Loucy (cell line): Measurements from ENCODE around the gene ITPK1.
"Not testable (repeated sequence)": the region's sequence is repeated elsewhere in the genome, so short reads cannot be mapped to it uniquely, and the experiment has no call there.

Experiments used
- H2AFZ ChIP-seq: fragments of 200-600 bp; sonication (generic); 2 replicates; pipeline ENCODE4 v1.6.0; 2016; ENCODE audit warnings: antibody characterized with exemption, mild to moderate bottlenecking, low read length, moderate library complexity
- H3F3A ChIP-seq: fragments of 200-600 bp; 2 replicates; pipeline ENCODE4 v1.6.0; 2016; ENCODE audit warnings: antibody characterized with exemption, low read depth, mild to moderate bottlenecking
- H3K27me3 ChIP-seq: fragments of 200-600 bp; sonication (generic); 2 replicates; pipeline ENCODE4 v1.6.1; 2014; ENCODE audit warnings: low read length, mild to moderate bottlenecking; ENCODE audit not compliant: insufficient read depth, poor library complexity, severe bottlenecking
- H3K36me3 ChIP-seq: fragments of 200-600 bp; sonication (generic); 2 replicates; pipeline ENCODE4 v1.6.1; 2016; ENCODE audit warnings: low read length; ENCODE audit not compliant: insufficient read depth
- H3K4me1 ChIP-seq: fragments of 200-600 bp; sonication (generic); 2 replicates; pipeline ENCODE4 v1.5.1; 2014; ENCODE audit warnings: low read length, mild to moderate bottlenecking; ENCODE audit not compliant: insufficient read depth, poor library complexity, severe bottlenecking
- H3K4me2 ChIP-seq: fragments of 200-600 bp; sonication (generic); 2 replicates; pipeline ENCODE4 v1.6.0; 2014; ENCODE audit warnings: antibody characterized with exemption, low read length, low read depth, mild to moderate bottlenecking; ENCODE audit not compliant: poor library complexity, severe bottlenecking
- H3K4me3 ChIP-seq: fragments of 200-600 bp; sonication (generic); 2 replicates; pipeline ENCODE4 v1.5.1; 2014; ENCODE audit warnings: low read length, mild to moderate bottlenecking, mixed read lengths; ENCODE audit not compliant: poor library complexity, severe bottlenecking
- H3K79me2 ChIP-seq: fragments of 200-600 bp; sonication (generic); 2 replicates; pipeline ENCODE4 v1.6.1; 2014; ENCODE audit warnings: low read length; ENCODE audit not compliant: insufficient read depth
- H3K9ac ChIP-seq: fragments of 200-600 bp; sonication (generic); 2 replicates; pipeline ENCODE4 v1.6.0; 2014; ENCODE audit warnings: mild to moderate bottlenecking, low read depth, low read length, moderate library complexity; ENCODE audit not compliant: poor library complexity, severe bottlenecking
- H3K9me2 ChIP-seq: fragments of 200-600 bp; sonication (generic); replicated peaks from 2 replicates; pipeline ENCODE4 v1.6.1; 2016; ENCODE audit warnings: low read depth, low read length, mixed read lengths
- H3K9me3 ChIP-seq: fragments of 200-600 bp; sonication (generic); 2 replicates; pipeline ENCODE4 v1.6.1; 2014; ENCODE audit warnings: mild to moderate bottlenecking, antibody characterized with exemption, low read length, low read depth; ENCODE audit not compliant: insufficient read depth
- H4K20me1 ChIP-seq: fragments of 200-600 bp; sonication (generic); 2 replicates; pipeline ENCODE4 v1.6.0; 2014; ENCODE audit warnings: antibody characterized with exemption, low read length, mild to moderate bottlenecking; ENCODE audit not compliant: insufficient read depth, poor library complexity, severe bottlenecking
- EZH2phosphoT487 ChIP-seq: fragments of 200-600 bp; IDR thresholded peaks from 2 replicates; pipeline ENCODE4 v1.6.1; 2018; ENCODE audit warnings: antibody characterized with exemption, mild to moderate bottlenecking, moderate library complexity, borderline replicate concordance
- TF ChIP-seq, protein P1 (sequence below): fragments of 200-600 bp; sonication (generic); conservative IDR thresholded peaks from 2 replicates; pipeline ENCODE4 v1.5.1; 2014; ENCODE audit warnings: mild to moderate bottlenecking, antibody characterized with exemption, low read length

Gene ITPK1

DNA sequence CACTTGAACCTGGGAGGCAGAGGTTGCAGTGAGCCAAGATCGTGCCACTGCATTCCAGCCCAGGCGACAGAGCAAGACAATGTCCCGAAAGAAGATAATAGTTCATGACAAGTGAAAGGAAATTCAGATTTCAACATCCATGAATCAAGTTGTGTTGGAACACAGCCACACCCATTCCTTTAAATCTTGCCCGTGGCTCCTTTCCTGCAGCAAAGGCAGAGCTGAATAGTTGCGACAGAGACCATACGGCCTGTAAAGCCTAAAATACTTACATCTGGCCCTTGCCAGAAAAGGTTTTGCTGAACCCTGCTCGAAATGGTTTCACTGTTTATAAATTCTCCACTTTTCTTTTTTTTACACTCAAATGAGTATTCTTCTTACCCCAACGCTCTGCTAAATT is 17.7 kb upstream of the ITPK1 start:
- no peak overlapping the region for H3K4me3 ChIP-seq
- no peaks in the 10 kb centered on the region for H4K20me1 ChIP-seq
- no peak for TF ChIP-seq EZH2phosphoT487
- H3K4me2 ChIP-seq = no peak overlapping the region
- no peaks in the 10 kb centered on the region for H3F3A ChIP-seq
- H3K36me3 ChIP-seq = no peaks in the 10 kb centered on the region
- no peaks in the 10 kb centered on the region for H3K9me2 ChIP-seq
- H3K79me2 ChIP-seq = no peaks in the 10 kb centered on the region
- no peaks in the 10 kb centered on the region for H3K4me1 ChIP-seq
- no peaks in the 10 kb centered on the region for H3K27me3 ChIP-seq
- no peak overlapping the region for H2AFZ ChIP-seq
- no peaks in the 10 kb centered on the region for H3K9me3 ChIP-seq
- H3K9ac ChIP-seq = no peak overlapping the region

DNA sequence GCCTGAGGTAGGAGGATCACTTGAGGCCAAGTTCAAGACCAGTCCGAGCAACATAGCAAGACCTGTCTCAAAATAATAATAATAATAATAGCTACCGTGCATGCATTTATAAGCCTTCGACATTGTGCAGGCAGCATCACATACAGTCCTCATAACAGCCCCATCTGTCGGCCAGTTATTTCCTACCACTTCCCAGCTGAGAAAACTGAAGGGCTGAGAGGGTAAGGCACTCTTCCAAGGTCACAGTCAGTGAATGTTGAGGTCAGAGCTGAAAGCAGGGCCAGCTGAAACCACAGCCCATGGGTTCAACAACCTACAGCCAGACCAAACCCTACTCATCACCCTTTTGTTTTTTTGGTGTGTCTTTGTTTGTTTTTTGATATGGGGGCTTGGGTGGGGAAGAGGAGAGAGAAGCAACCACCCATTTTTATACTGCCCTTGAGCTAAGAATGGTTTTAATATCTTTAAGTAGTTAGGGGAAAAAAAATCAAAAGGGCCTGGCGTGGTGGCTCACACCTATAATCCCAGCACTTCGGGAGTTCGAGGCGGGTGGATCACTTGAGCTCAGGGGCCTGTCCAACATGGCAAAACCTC is 16.8 kb upstream of the ITPK1 start:
- H3K4me1 ChIP-seq = no peaks in the 10 kb centered on the region
- no peaks in the 10 kb centered on the region for H3K36me3 ChIP-seq
- no peak overlapping the region for H3K4me3 ChIP-seq
- H3K79me2 ChIP-seq = no peaks in the 10 kb centered on the region
- H3K9ac ChIP-seq = no peak overlapping the region
- no peak overlapping the region for H2AFZ ChIP-seq
- no peaks in the 10 kb centered on the region for H3K27me3 ChIP-seq
- no peaks in the 10 kb centered on the region for H3F3A ChIP-seq
- no peak for TF ChIP-seq EZH2phosphoT487
- TF ChIP-seq, protein P1, sequence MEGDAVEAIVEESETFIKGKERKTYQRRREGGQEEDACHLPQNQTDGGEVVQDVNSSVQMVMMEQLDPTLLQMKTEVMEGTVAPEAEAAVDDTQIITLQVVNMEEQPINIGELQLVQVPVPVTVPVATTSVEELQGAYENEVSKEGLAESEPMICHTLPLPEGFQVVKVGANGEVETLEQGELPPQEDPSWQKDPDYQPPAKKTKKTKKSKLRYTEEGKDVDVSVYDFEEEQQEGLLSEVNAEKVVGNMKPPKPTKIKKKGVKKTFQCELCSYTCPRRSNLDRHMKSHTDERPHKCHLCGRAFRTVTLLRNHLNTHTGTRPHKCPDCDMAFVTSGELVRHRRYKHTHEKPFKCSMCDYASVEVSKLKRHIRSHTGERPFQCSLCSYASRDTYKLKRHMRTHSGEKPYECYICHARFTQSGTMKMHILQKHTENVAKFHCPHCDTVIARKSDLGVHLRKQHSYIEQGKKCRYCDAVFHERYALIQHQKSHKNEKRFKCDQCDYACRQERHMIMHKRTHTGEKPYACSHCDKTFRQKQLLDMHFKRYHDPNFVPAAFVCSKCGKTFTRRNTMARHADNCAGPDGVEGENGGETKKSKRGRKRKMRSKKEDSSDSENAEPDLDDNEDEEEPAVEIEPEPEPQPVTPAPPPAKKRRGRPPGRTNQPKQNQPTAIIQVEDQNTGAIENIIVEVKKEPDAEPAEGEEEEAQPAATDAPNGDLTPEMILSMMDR = peak; percentile 60
- H3K9me3 ChIP-seq = no peaks in the 10 kb centered on the region
- no peaks in the 10 kb centered on the region for H4K20me1 ChIP-seq
- no peak overlapping the region for H3K4me2 ChIP-seq
- H3K9me2 ChIP-seq = no peaks in the 10 kb centered on the region

DNA sequence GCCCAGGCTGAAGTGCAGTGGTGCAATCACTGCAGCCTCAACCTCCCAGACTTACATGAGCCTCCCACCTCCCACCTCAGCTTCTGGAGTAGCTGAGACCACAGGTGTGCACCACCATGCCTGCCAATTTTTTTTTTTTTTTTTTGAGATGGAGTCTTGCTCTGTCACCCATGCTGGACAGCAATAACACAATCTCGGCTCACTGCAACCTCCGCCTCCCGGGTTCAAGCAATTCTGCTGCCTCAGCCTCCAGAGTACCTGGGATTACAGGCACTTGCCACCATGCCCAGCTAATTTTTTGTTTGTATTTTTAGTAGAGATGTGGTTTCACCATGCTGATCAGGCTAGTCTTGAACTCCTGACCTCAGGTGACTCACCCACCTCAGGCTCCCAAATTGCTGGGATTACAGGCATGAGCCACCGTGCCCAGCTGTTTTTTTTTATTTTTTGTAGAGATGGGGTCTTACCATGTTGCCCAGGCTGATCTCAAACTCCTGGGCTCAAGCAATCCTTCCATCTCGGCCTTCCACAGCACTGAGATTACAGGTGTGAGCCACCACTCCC is 15.6 kb upstream of the ITPK1 start:
- H3K4me3 ChIP-seq, H3K9me2 ChIP-seq, H3K27me3 ChIP-seq, H3K36me3 ChIP-seq, H3K79me2 ChIP-seq, H4K20me1 ChIP-seq, H3F3A ChIP-seq, H3K4me1 ChIP-seq, H3K4me2 ChIP-seq, H3K9ac ChIP-seq, H3K9me3 ChIP-seq, H2AFZ ChIP-seq: not testable (repeated sequence)

DNA sequence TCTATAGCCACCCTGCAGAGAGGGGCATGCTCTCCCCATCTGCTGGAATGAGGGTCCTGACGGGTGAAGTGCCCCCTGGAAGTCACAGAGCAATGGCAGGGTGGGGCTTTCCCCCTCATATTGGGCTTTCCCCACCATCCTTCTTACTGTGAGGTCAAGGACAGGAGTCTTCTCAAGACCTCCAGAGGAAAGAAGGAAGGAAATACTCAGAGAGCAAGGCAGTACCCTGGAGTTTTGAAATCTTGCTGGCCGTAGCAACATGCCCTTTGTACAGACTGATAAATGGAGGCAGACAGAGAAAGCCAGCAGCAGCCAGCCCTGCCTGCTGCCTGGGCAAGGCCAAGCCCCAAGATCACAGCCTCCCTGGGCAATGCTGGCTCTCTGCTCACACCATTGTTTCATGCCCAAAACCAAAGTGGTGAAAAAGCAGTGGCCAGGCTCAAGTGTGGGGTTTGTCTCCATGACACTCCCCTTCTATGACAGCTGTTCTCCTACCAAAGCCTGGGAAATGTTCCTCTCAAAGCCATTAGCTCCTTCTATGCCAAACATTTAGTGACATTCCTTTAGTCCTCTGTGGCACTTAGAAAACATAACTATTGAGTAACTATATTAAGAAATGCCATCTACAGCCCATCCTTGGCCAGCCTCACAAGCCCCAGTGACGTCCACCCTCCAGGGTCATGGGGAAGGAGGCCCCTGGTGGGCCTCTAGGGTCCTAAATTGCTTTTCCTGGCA is 13.2 kb upstream of the ITPK1 start:
- no peak overlapping the region for H3K9ac ChIP-seq
- no peaks in the 10 kb centered on the region for H3K79me2 ChIP-seq
- H3K27me3 ChIP-seq = no peaks in the 10 kb centered on the region
- TF ChIP-seq, protein P1 = no peak
- TF ChIP-seq EZH2phosphoT487 = no peak
- H3K9me3 ChIP-seq = no peaks in the 10 kb centered on the region
- no peak overlapping the region for H2AFZ ChIP-seq
- no peaks in the 10 kb centered on the region for H3K4me1 ChIP-seq
- no peaks in the 10 kb centered on the region for H4K20me1 ChIP-seq
- H3F3A ChIP-seq = no peaks in the 10 kb centered on the region
- no peaks in the 10 kb centered on the region for H3K36me3 ChIP-seq
- no peak overlapping the region for H3K4me2 ChIP-seq
- H3K9me2 ChIP-seq = no peaks in the 10 kb centered on the region
- H3K4me3 ChIP-seq = no peak overlapping the region
